ENCODE measurements around the gene FCN3. TPM values are rescaled to one million over a fixed set of nuclear protein-coding genes. Genes with fewer than 3 reads are reported as not detected.
A peak's percentile ranks its signal among the peaks of the same experiment; 100 is the strongest.

The FCN3 gene
- total and polyA plus RNA-seq, 9 of the 15 experiments (the other 6 are each of a cell fraction or from before 2014, with no cell fraction given), result 0.49 TPM; not detected in 8

DNA sequence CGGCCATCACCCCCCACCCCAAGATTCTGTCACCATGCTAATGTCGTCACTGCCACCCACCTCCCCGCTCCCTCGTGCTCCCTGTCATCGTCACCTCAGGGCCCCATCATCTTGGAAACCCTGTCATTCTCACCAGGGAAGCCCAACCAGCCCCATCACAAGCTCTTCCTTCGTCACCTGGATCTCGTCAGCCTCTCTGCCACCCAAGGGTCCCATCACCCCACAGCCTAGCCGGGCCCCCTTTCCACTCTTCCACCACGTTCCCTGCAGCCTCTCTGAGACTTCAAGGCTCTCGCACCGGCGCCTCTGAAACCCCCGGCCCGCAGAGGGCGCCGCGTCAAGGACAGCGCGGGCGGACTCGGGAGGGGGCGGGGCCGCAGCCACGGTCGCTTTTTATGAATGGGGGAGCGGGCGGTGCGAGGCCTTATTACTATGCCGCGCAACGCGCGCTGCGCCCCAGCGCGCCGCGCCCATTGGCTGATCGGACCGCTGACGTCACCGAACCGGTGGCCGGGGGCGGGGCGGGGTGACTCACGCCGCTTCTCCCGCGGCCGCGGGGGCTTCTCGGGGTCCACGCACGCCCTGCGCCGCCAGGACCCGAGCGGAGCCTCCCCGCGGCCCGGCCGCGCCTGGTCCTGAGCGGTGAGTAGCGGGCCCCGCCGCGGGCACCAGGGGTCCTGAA is 17.6 kb upstream of the FCN3 start, which contains the start of gene GPR3 (continued):
- TF ChIP-seq THRB (CRISPR knock-in tag; conservative IDR thresholded peaks at IDR 0.05) (peak; percentile 85), CXXC5 (CRISPR knock-in tag; IDR thresholded peaks at IDR 0.05) (peak; percentile 99), RAD21 (CRISPR knock-in tag; conservative IDR thresholded peaks at IDR 0.05 in 1 of 2, IDR thresholded peaks at IDR 0.05 in 1 of 2) (peak; percentile 45 to 60), NCOA1 (IDR thresholded peaks at IDR 0.05; ENCODE audit: low read depth) (peak; percentile 59; the same call in 1 of the 2 replicates), CTCF (IDR thresholded peaks at IDR 0.05 in 2 of 3, conservative IDR thresholded peaks at IDR 0.05 in 1 of 3; ENCODE audit: insufficient read depth in 2 of 3, low read depth in 1 of 3, low read length in 3 of 3) (peak; percentile 68 to 89 (median 84)), EP300 (IDR thresholded peaks at IDR 0.05; ENCODE audit: low read length) (peak; percentile 54; the same call in 1 of the 2 replicates), DMBX1 (CRISPR knock-in tag; IDR thresholded peaks at IDR 0.05; ENCODE audit: borderline replicate concordance) (0 out of 2 replicates have a peak, but pooled peaks have one; percentile 43), RB1 (IDR thresholded peaks at IDR 0.05; ENCODE audit: low read depth) (peak; percentile 98), TCF3 (CRISPR knock-in tag; IDR thresholded peaks at IDR 0.05) (no peak), SOX6 (IDR thresholded peaks at IDR 0.05) (0 out of 2 replicates have a peak, but pooled peaks have one; percentile 36), POLR3A (IDR thresholded peaks at IDR 0.05; ENCODE audit: borderline replicate concordance, extremely low read depth, insufficient read depth, insufficient read length) (no peak), FOXP4 (CRISPR knock-in tag; IDR thresholded peaks at IDR 0.05; ENCODE audit: borderline replicate concordance) (no peak), RBFOX2 (IDR thresholded peaks at IDR 0.05; ENCODE audit: low read depth, low read length) (peak; percentile 82), ELF4 (CRISPR knock-in tag; IDR thresholded peaks at IDR 0.05) (peak; percentile 86), CEBPB (tag; IDR thresholded peaks at IDR 0.05) (no peak)
- TF ChIP-seq, protein P1, sequence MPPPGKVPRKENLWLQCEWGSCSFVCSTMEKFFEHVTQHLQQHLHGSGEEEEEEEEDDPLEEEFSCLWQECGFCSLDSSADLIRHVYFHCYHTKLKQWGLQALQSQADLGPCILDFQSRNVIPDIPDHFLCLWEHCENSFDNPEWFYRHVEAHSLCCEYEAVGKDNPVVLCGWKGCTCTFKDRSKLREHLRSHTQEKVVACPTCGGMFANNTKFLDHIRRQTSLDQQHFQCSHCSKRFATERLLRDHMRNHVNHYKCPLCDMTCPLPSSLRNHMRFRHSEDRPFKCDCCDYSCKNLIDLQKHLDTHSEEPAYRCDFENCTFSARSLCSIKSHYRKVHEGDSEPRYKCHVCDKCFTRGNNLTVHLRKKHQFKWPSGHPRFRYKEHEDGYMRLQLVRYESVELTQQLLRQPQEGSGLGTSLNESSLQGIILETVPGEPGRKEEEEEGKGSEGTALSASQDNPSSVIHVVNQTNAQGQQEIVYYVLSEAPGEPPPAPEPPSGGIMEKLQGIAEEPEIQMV (tag; conservative IDR thresholded peaks at IDR 0.05; ENCODE audit: low read depth), result no peak
- TF ChIP-seq, protein P2, sequence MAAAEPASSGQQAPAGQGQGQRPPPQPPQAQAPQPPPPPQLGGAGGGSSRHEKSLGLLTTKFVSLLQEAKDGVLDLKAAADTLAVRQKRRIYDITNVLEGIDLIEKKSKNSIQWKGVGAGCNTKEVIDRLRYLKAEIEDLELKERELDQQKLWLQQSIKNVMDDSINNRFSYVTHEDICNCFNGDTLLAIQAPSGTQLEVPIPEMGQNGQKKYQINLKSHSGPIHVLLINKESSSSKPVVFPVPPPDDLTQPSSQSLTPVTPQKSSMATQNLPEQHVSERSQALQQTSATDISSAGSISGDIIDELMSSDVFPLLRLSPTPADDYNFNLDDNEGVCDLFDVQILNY (CRISPR knock-in tag; IDR thresholded peaks at IDR 0.05), result no peak
